Keratinocyte (primary cell): ENCODE results near the gene BHMT2. TPM values are rescaled to one million over a fixed set of nuclear protein-coding genes. Genes with fewer than 3 reads are reported as not detected.

ENCODE experiments used
- DNase-seq: peaks from one replicate; pipeline ENCODE4 v3.0.0-alpha.2; 2011; ENCODE audit warnings: low read depth, missing footprints, low spot score
- FAIRE-seq: peaks from 2 replicates; lab custom pipeline; 2011; peaks lifted over from hg19 to GRCh38; lab: Jason Lieb, UNC
- H2AFZ ChIP-seq: 2 replicates; pipeline ENCODE4 v1.6.0; 2012; ENCODE audit warnings: low read length, control low read depth, inconsistent platforms; ENCODE audit not compliant: control insufficient read depth
- H3K27ac ChIP-seq: 2 replicates; pipeline ENCODE4 v1.5.1; 2011; ENCODE audit warnings: low read length; ENCODE audit not compliant: control insufficient read depth, insufficient read depth
- H3K27me3 ChIP-seq: 3 replicates; pipeline ENCODE4 v1.6.0; 2011; ENCODE audit warnings: low read length; ENCODE audit not compliant: control insufficient read depth, insufficient read depth; ENCODE audit errors: extremely low read depth
- H3K36me3 ChIP-seq, 2 experiments: 2 replicates in 1 of 2; 3 replicates in 1 of 2; pipeline ENCODE4 v1.5.1; 2011; ENCODE audit warnings: low read length in 2 of 2, mild to moderate bottlenecking in 1 of 2; ENCODE audit not compliant: control insufficient read depth in 2 of 2, insufficient read depth in 2 of 2; ENCODE audit errors: extremely low read depth in 1 of 2
- H3K4me1 ChIP-seq: 3 replicates; pipeline ENCODE4 v1.5.1; 2011; ENCODE audit warnings: low read length; ENCODE audit not compliant: control insufficient read depth, insufficient read depth; ENCODE audit errors: extremely low read depth
- H3K4me2 ChIP-seq: 3 replicates; pipeline ENCODE4 v1.6.0; 2011; ENCODE audit warnings: low read depth, low read length; ENCODE audit not compliant: control insufficient read depth, insufficient read depth; ENCODE audit errors: extremely low read depth
- H3K4me3 ChIP-seq, 3 experiments: fragments of 200-600 bp in 1 of 3; sonication (generic) in 1 of 3; 2 replicates in 2 of 3; 3 replicates in 1 of 3; pipeline ENCODE4 v1.5.1; 2011 to 2016; ENCODE audit warnings: low read length in 3 of 3, mild to moderate bottlenecking in 3 of 3, control low read depth in 2 of 3, inconsistent platforms in 1 of 3, low read depth in 1 of 3, mixed read lengths in 1 of 3, mixed run types in 1 of 3, moderate library complexity in 1 of 3; ENCODE audit not compliant: control insufficient read depth in 2 of 3, insufficient read depth in 2 of 3; ENCODE audit errors: extremely low read depth in 1 of 3
- H3K79me2 ChIP-seq: 2 replicates; pipeline ENCODE4 v1.6.0; 2012; ENCODE audit warnings: low read length; ENCODE audit not compliant: control insufficient read depth, insufficient read depth
- H3K9ac ChIP-seq: 3 replicates; pipeline ENCODE4 v1.6.0; 2011; ENCODE audit warnings: low read length; ENCODE audit not compliant: control insufficient read depth, insufficient read depth; ENCODE audit errors: extremely low read depth
- H3K9me1 ChIP-seq: 3 replicates; pipeline ENCODE4 v1.6.0; 2011; ENCODE audit warnings: low read length; ENCODE audit not compliant: control insufficient read depth, insufficient read depth; ENCODE audit errors: extremely low read depth
- H3K9me3 ChIP-seq: 2 replicates; pipeline ENCODE4 v1.5.1; 2012; ENCODE audit warnings: low read depth, low read length; ENCODE audit not compliant: control insufficient read depth
- H4K20me1 ChIP-seq: 3 replicates; pipeline ENCODE4 v1.6.0; 2011; ENCODE audit warnings: low read length; ENCODE audit not compliant: control insufficient read depth, insufficient read depth; ENCODE audit errors: extremely low read depth
- EZH2 ChIP-seq: IDR thresholded peaks from one replicate; pipeline ENCODE4 v1.6.1; 2012; ENCODE audit warnings: inconsistent platforms, mild to moderate bottlenecking, low read length, moderate library complexity
- dilution Hi-C: fragments of 300-500 bp; cut with MboI; formaldehyde crosslinking; loops from one replicate; pipeline ENCODE4 v1.7.0; 2020; ENCODE audit warnings: low sequenced_read_pairs; ENCODE audit not compliant: extremely low pct_ligation_motif_present
- polyA plus RNA-seq, 5 experiments: library from polyadenylated mRNA; depleted of rRNA in 3 of 5; stranded (reverse) in 3 of 5; stranded (forward) in 1 of 5; unstranded in 1 of 5; fragments of >200 nt; gene quantifications; 1 replicate in 1 of 5; 2 replicates in 3 of 5; 3 replicates in 1 of 5; pipeline versions ENCODE4 v1.2.1 to v1.2.3, GENCODE V29; 2011 to 2012; ENCODE audit warnings: missing spikeins in 2 of 5, low read depth in 1 of 5, low replicate concordance in 1 of 5
- TF ChIP-seq, protein P1 (sequence below), 3 experiments: IDR thresholded peaks in 1 of 3; conservative IDR thresholded peaks in 1 of 3; optimal IDR thresholded peaks in 1 of 3; 2 replicates in 2 of 3; 3 replicates in 1 of 3; pipeline versions ENCODE3 to v1.5.1; 2011; ENCODE audit warnings: low read length in 3 of 3, mild to moderate bottlenecking in 3 of 3, moderate library complexity in 2 of 3, control low read depth in 1 of 3, inconsistent platforms in 1 of 3; ENCODE audit not compliant: insufficient read depth in 2 of 3; ENCODE audit errors: extremely low read depth in 1 of 3

BHMT2 gene
- polyA plus RNA-seq, 1 donor (not counting 4 experiments of a cell fraction or from before 2014, with no cell fraction given), result not detected

DNA sequence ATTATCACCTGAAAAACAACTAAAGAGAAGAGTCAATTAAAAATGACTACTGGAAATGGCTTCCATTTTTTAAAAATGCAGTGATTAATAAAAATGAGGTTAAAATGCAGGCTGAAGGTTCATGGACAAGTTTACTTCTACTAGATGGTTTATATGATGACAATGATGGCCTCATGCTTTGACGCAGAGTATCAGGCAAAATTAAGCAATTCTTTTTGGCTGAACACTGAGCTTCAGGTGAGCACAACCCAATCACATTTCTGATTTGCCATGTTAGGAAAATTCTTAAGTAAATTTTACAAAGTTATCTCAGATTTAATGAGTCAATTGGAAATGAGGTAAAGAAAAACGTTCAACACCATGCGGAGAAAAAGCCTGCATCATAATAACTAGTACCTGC is 22.4 kb upstream of the BHMT2 start:
- Histone ChIP-seq H2AFZ (no peak overlapping the region), H3K79me2 (no peaks in the 10 kb centered on the region), H4K20me1 (no peaks in the 10 kb centered on the region), H3K36me3 (no peaks in the 10 kb centered on the region), H3K9ac (no peak overlapping the region), H3K9me3 (no peaks in the 10 kb centered on the region), H3K9me1 (no peaks in the 10 kb centered on the region), H3K4me3 (no peak overlapping the region), H3K4me2 (no peak overlapping the region), H3K27me3 (no peaks in the 10 kb centered on the region), H3K27ac (no peak overlapping the region), H3K4me1 (no peaks in the 10 kb centered on the region)
- DNase-seq, result no peak
- dilution Hi-C loops, result no loop called here
- TF ChIP-seq, protein P1, sequence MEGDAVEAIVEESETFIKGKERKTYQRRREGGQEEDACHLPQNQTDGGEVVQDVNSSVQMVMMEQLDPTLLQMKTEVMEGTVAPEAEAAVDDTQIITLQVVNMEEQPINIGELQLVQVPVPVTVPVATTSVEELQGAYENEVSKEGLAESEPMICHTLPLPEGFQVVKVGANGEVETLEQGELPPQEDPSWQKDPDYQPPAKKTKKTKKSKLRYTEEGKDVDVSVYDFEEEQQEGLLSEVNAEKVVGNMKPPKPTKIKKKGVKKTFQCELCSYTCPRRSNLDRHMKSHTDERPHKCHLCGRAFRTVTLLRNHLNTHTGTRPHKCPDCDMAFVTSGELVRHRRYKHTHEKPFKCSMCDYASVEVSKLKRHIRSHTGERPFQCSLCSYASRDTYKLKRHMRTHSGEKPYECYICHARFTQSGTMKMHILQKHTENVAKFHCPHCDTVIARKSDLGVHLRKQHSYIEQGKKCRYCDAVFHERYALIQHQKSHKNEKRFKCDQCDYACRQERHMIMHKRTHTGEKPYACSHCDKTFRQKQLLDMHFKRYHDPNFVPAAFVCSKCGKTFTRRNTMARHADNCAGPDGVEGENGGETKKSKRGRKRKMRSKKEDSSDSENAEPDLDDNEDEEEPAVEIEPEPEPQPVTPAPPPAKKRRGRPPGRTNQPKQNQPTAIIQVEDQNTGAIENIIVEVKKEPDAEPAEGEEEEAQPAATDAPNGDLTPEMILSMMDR (optimal IDR thresholded peaks at IDR 0.05 in 1 of 3, IDR thresholded peaks at IDR 0.05 in 1 of 3, conservative IDR thresholded peaks at IDR 0.05 in 1 of 3; ENCODE audit: extremely low read depth in 1 of 3, insufficient read depth in 2 of 3, low read length in 3 of 3), result no peak
- no peak for FAIRE-seq

DNA sequence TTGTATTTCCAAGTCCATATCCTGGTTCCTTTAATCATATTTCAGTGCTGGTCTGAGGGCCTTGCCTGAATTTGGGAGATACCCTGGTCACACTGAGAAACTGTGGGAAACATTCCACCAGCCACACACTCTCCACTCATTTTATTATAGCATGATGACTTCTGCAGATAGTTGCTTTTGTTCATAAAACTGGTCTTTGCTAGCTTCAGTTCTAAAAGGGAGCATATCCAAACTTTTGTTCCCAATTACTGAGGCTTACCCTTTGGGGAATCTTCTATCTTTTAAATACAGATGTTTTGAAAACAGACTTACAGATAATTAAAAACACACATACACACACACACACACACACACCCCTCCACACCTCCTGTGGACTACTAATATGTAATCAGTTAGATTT is 21.1 kb upstream of the BHMT2 start:
- dilution Hi-C loops, result no loop called here
- no peaks in the 10 kb centered on the region for H3K27me3 ChIP-seq
- TF ChIP-seq, protein P1 (optimal IDR thresholded peaks at IDR 0.05 in 1 of 3, IDR thresholded peaks at IDR 0.05 in 1 of 3, conservative IDR thresholded peaks at IDR 0.05 in 1 of 3; ENCODE audit: extremely low read depth in 1 of 3, insufficient read depth in 2 of 3, low read length in 3 of 3), result no peak
- no peak for TF ChIP-seq EZH2
- no peak overlapping the region for H3K27ac ChIP-seq
- DNase-seq (no peak), FAIRE-seq (no peak)
- no peaks in the 10 kb centered on the region for H3K9me3 ChIP-seq
- no peaks in the 10 kb centered on the region for H3K9me1 ChIP-seq
- no peak overlapping the region for H3K4me3 ChIP-seq
- no peak overlapping the region for H3K4me2 ChIP-seq
- no peaks in the 10 kb centered on the region for H4K20me1 ChIP-seq
- H3K9ac ChIP-seq, result no peak overlapping the region
- no peaks in the 10 kb centered on the region for H3K4me1 ChIP-seq
- H2AFZ ChIP-seq, result no peak overlapping the region
- no peaks in the 10 kb centered on the region for H3K79me2 ChIP-seq
- H3K36me3 ChIP-seq, result no peaks in the 10 kb centered on the region
